ENCODE measurements around the gene CCNL1. TPM values are rescaled to one million over a fixed set of nuclear protein-coding genes. Genes with fewer than 3 reads are reported as not detected.
A peak's percentile ranks its signal among the peaks of the same experiment; 100 is the strongest.

The CCNL1 gene
- total and polyA plus RNA-seq, 2 of the 8 experiments (the other 6 are each of a cell fraction or from before 2014, with no cell fraction given): 64.5 to 68.6 TPM

GRCh38 chr3:157174290-157174648, 14.3 kb upstream of the CCNL1 start:
- peak overlapping the region; percentile 67 to 75 (median 70) for H3K9ac ChIP-seq (replicated peaks in 1 of 4; ENCODE audit: extremely low read depth in 1 of 4, low read depth in 3 of 4, low read length in 3 of 4)
- peak overlapping the region; percentile 26 for H3K18ac ChIP-seq (ENCODE audit: extremely low read depth, low read length)
- no peak for FAIRE-seq
- ChIA-PET CTCF (ENCODE audit: partially characterized antibody) (interaction anchor here (0.8 to 5.9 kb wide), 6 partner anchors 13 to 91 kb away, joined by 3 to 80 read pairs (median 4); partner anchors contain the start of gene CCNL1), POLR2A (ENCODE audit: partially characterized antibody) (interaction anchor here (0.7 to 7.3 kb wide), 8 partner anchors 12 to 628 kb away, joined by 3 to 245 read pairs (median 7); partner anchors contain the start of gene CCNL1)
- H3K4me1 ChIP-seq (replicated peaks in 1 of 4; ENCODE audit: control insufficient read depth in 3 of 4, insufficient read depth in 4 of 4, low read length in 3 of 4): peaks cover 0 to 3% (median 0%) of the 10 kb centered on the region in 4 experiments; a peak in 1 of 7 replicates
- peak overlapping the region; percentile 68; the same call in 1 of the 2 replicates for H3K27ac ChIP-seq (ENCODE audit: low read depth, low read length)
- no peaks in the 10 kb centered on the region for H3K79me1 ChIP-seq (ENCODE audit: low read depth, low read length)
- H4K8ac ChIP-seq (ENCODE audit: extremely low read depth, insufficient read depth, low read length): peak overlapping the region; percentile 90; the same call in 1 of the 2 replicates
- no peak overlapping the region for H2AK5ac ChIP-seq (ENCODE audit: low read depth, low read length)
- peak overlapping the region; percentile 61 for H2BK5ac ChIP-seq (ENCODE audit: low read depth, low read length)
- H3K36me3 ChIP-seq (ENCODE audit: control insufficient read depth in 2 of 4, insufficient read depth in 4 of 4, low read length in 3 of 4): peaks cover 0 to 12% (median 2%) of the 10 kb centered on the region in 4 experiments; a peak in 3 of 8 replicates
- H4K5ac ChIP-seq (ENCODE audit: insufficient read length, low read depth, low read length): peak overlapping the region; percentile 80
- H2BK12ac ChIP-seq (ENCODE audit: low read depth, low read length): no peak overlapping the region
- no peak overlapping the region for H3K14ac ChIP-seq (ENCODE audit: insufficient read length)
- H3K79me2 ChIP-seq (ENCODE audit: control insufficient read depth in 1 of 2, insufficient read depth in 2 of 2, low read length in 2 of 2): peaks cover 0 to 14% of the 10 kb centered on the region in 2 experiments; a peak in 2 of 4 replicates
- peak overlapping the region; percentile 45 for H2AFZ ChIP-seq (ENCODE audit: low read length)
- 39% methylated on average over 15 of the region's 15 CpGs; no CpG with 5 or more reads in 1 of the 2 experiments for WGBS, 2 experiments (ENCODE audit: extremely low coverage in 1 of 2, insufficient coverage in 1 of 2, insufficient read length in 1 of 2, insufficient replicate concordance in 2 of 2, low coverage in 1 of 2, low lambda C conversion rate in 2 of 2, missing lambda C conversion rate in 1 of 2)
- peaks cover 7% of the 10 kb centered on the region for H3K23me2 ChIP-seq (ENCODE audit: low read depth, low read length)
- H3K4me3 ChIP-seq (ENCODE audit: extremely low read depth in 1 of 4, insufficient read depth in 2 of 4, low read depth in 3 of 4, low read length in 4 of 4): peak overlapping the region; percentile 64 to 86 (median 74)
- no peak overlapping the region for H2BK15ac ChIP-seq (ENCODE audit: low read length)
- no peak overlapping the region for H2BK20ac ChIP-seq (ENCODE audit: low read length)
- H3K27me3 ChIP-seq (replicated peaks in 1 of 4; ENCODE audit: control insufficient read depth in 3 of 4, extremely low read depth in 1 of 4, insufficient read depth in 3 of 4, low read length in 3 of 4): no peaks in the 10 kb centered on the region
- H3K4ac ChIP-seq (replicated peaks; ENCODE audit: insufficient read length, low read depth, low read length): peak overlapping the region; percentile 55
- DNase-seq (ENCODE audit: low read depth in 1 of 2, low spot score in 2 of 2): no peak
- no peak overlapping the region for H3K23ac ChIP-seq (ENCODE audit: insufficient read length)
- peak overlapping the region; percentile 77 to 78 for H3K4me2 ChIP-seq (ENCODE audit: insufficient read depth in 1 of 2, low read depth in 2 of 2, low read length in 2 of 2)
- peak overlapping the region; percentile 34 for H4K91ac ChIP-seq (replicated peaks; ENCODE audit: insufficient read length, low read length)
- no peaks in the 10 kb centered on the region for H4K20me1 ChIP-seq (replicated peaks in 1 of 2; ENCODE audit: control insufficient read depth in 1 of 2, insufficient read depth in 2 of 2, low read length in 2 of 2)
- no peak overlapping the region for H2BK120ac ChIP-seq (replicated peaks; ENCODE audit: low read depth, low read length)
- H3K56ac ChIP-seq (replicated peaks; ENCODE audit: insufficient read length, low read depth, low read length): peak overlapping the region; percentile 72
- peaks cover 4 to 12% of the 10 kb centered on the region in 2 experiments; a peak in 3 of 4 replicates for H3K9me3 ChIP-seq (ENCODE audit: insufficient read depth in 2 of 2, low read depth in 1 of 2, low read length in 1 of 2)
- TF ChIP-seq CEBPB (IDR thresholded peaks at IDR 0.05; ENCODE audit: low read depth, low read length) (no peak), JUN (IDR thresholded peaks at IDR 0.05; ENCODE audit: low read depth, low read length) (no peak), SRF (IDR thresholded peaks at IDR 0.05; ENCODE audit: low read depth, low read length) (no peak), GTF2F1 (IDR thresholded peaks at IDR 0.05; ENCODE audit: borderline replicate concordance, low read depth, low read length) (no peak), CBX8 (IDR thresholded peaks at IDR 0.05; ENCODE audit: borderline replicate concordance, low read depth, low read length) (no peak), TAF7 (optimal IDR thresholded peaks at IDR 0.05; ENCODE audit: borderline replicate concordance, low read depth, low read length) (no peak), MAFK (IDR thresholded peaks at IDR 0.05; ENCODE audit: low read depth, low read length) (no peak), EGR1 (IDR thresholded peaks at IDR 0.05; ENCODE audit: borderline replicate concordance, low read depth, low read length) (no peak), YY1 (IDR thresholded peaks at IDR 0.05; ENCODE audit: low read depth, low read length) (no peak; the same call in 1 of the 2 replicates), CTCF (IDR thresholded peaks at IDR 0.05; ENCODE audit: control extremely low read depth in 1 of 3, insufficient read depth in 1 of 3, low read depth in 1 of 3, low read length in 3 of 3) (no peak)
- TF ChIP-seq, protein P1, sequence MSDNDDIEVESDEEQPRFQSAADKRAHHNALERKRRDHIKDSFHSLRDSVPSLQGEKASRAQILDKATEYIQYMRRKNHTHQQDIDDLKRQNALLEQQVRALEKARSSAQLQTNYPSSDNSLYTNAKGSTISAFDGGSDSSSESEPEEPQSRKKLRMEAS (IDR thresholded peaks at IDR 0.05): no peak
